Measurements from ENCODE around the gene SARDH.

SARDH gene

DNA sequence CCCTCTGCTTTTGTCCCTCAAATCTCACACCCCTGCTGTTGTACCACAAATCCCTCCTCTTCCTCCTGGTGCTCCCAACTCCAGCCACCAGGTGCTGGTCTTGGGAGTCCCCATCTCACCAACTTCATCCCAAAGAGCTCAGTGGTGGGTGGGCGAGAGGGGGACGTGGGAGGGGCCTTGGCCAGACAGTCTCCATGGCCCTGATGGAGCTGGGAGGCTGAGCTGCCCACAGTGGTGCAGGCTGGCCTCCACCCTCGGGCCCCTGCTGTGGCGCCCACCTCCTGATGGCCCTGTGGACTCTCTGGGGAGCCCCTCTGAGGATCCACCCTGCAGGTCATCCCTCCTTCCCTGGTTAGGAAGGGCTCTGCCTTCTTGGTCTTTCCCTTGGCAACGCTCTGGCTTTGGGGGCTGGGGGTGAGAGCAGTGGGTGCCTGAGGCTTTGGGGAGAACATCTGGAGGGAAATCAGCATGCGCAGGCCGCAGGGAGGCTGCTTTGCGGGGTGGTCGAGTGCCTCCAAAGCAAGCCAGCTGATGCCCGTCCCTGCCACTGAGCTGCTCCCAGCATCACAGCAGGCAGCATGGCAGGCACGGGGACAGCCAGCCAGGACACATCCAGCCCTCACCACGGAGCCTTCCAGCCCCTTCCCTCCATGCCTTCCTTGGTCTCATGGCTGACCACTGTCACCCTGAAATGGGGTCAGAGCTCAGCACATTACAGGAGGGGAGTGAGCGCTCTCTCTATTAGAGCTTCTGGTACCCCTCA lies 121.3 kb downstream of the SARDH start:
- Histone ChIP-seq H3K9me3 (ENCODE audit: control insufficient read depth, insufficient read depth, low read depth, low read length) (no peaks in the 10 kb centered on the region), H3K36me3 (ENCODE audit: control insufficient read depth in 2 of 2, insufficient read depth in 1 of 2, low read length in 2 of 2) (no peaks in the 10 kb centered on the region), H3K27ac (ENCODE audit: extremely low read depth, low read depth, low read length) (no peak overlapping the region), H3K4me1 (ENCODE audit: control insufficient read depth, insufficient read depth, low read length) (no peaks in the 10 kb centered on the region), H3K4me3 (ENCODE audit: low read depth, low read length) (no peak overlapping the region)
- CTCF ChIA-PET, result interaction anchor here (0.7 to 1.3 kb wide), 4 partner anchors 15 to 378 kb away, joined by 3 to 5 read pairs (median 4); no protein-coding TSS in a partner anchor
- POLR2A ChIA-PET, result interaction anchor here (0.6 kb wide), 1 partner anchor 41 kb away, joined by 3 read pairs; no protein-coding TSS in a partner anchor
- TF ChIP-seq ZNF600 (tag by site-specific recombination; IDR thresholded peaks at IDR 0.05) (no peak), KLF17 (tag by site-specific recombination; IDR thresholded peaks at IDR 0.05) (no peak), EGR2 (tag by site-specific recombination; IDR thresholded peaks at IDR 0.05; ENCODE audit: low read depth) (peak; percentile 64), ZFHX2 (tag by site-specific recombination; conservative IDR thresholded peaks at IDR 0.05) (0 out of 2 replicates have a peak, but pooled peaks have one; percentile 23), ZNF837 (tag by site-specific recombination; IDR thresholded peaks at IDR 0.05) (no peak)

GRCh38 chr9:133615606-133616188 lies 122.5 kb downstream of the SARDH start:
- no peaks in the 10 kb centered on the region for H3K36me3 ChIP-seq (ENCODE audit: control insufficient read depth in 2 of 2, insufficient read depth in 1 of 2, low read length in 2 of 2)

DNA sequence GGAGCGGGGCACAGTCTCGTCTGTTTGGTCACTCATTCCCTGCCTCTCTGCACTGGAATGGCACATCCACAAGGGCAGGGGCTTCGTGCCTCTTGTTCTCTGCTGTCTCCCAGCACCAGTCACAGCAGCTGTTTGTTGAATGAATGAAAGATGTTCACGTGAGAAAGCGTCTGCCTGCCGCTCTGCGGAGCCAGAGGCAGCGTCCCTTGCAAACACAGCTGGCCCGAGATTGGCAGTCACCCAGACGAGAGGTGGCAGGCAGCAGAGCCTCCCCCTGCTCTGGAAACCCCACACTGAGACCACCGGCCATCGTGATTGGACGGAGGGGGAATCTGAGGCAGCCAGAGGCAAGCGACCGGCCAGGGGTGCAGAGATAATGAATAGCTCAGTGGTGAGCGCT lies 123.0 kb downstream of the SARDH start:
- ChIA-PET CTCF (no interaction called here), POLR2A (no interaction called here)
- Histone ChIP-seq H3K4me1 (ENCODE audit: control insufficient read depth, insufficient read depth, low read length) (no peaks in the 10 kb centered on the region), H3K9me3 (ENCODE audit: control insufficient read depth, insufficient read depth, low read depth, low read length) (no peaks in the 10 kb centered on the region), H3K4me3 (ENCODE audit: low read depth, low read length) (no peak overlapping the region), H3K36me3 (ENCODE audit: control insufficient read depth in 2 of 2, insufficient read depth in 1 of 2, low read length in 2 of 2) (no peaks in the 10 kb centered on the region), H3K27ac (ENCODE audit: extremely low read depth, low read depth, low read length) (no peak overlapping the region)
- TF ChIP-seq ZNF132 (tag by site-specific recombination; IDR thresholded peaks at IDR 0.05; ENCODE audit: borderline replicate concordance) (no peak), ZNF571 (tag by site-specific recombination; IDR thresholded peaks at IDR 0.05) (no peak), OVOL3 (tag by site-specific recombination; IDR thresholded peaks at IDR 0.05) (no peak), PATZ1 (tag by site-specific recombination; IDR thresholded peaks at IDR 0.05) (no peak), ZNF114 (tag by site-specific recombination; IDR thresholded peaks at IDR 0.05) (no peak), WT1 (tag by site-specific recombination; IDR thresholded peaks at IDR 0.05) (no peak), ZNF621 (tag by site-specific recombination; IDR thresholded peaks at IDR 0.05) (no peak), ZNF561 (tag by site-specific recombination; IDR thresholded peaks at IDR 0.05; ENCODE audit: borderline replicate concordance) (no peak), ZNF341 (tag by site-specific recombination; IDR thresholded peaks at IDR 0.05; ENCODE audit: low read depth) (no peak), ZNF514 (tag by site-specific recombination; IDR thresholded peaks at IDR 0.05) (no peak), ZNF560 (tag by site-specific recombination; IDR thresholded peaks at IDR 0.05; ENCODE audit: borderline replicate concordance) (no peak), ZNF792 (tag by site-specific recombination; IDR thresholded peaks at IDR 0.05) (no peak)
- TF ChIP-seq, protein P1, sequence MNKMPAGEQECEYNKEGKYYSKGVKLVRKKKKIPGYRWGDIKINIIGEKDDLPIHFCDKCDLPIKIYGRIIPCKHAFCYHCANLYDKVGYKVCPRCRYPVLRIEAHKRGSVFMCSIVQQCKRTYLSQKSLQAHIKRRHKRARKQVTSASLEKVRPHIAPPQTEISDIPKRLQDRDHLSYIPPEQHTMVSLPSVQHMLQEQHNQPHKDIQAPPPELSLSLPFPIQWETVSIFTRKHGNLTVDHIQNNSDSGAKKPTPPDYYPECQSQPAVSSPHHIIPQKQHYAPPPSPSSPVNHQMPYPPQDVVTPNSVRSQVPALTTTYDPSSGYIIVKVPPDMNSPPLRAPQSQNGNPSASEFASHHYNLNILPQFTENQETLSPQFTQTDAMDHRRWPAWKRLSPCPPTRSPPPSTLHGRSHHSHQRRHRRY (tag by site-specific recombination; IDR thresholded peaks at IDR 0.05), result no peak
- TF ChIP-seq, protein P2, sequence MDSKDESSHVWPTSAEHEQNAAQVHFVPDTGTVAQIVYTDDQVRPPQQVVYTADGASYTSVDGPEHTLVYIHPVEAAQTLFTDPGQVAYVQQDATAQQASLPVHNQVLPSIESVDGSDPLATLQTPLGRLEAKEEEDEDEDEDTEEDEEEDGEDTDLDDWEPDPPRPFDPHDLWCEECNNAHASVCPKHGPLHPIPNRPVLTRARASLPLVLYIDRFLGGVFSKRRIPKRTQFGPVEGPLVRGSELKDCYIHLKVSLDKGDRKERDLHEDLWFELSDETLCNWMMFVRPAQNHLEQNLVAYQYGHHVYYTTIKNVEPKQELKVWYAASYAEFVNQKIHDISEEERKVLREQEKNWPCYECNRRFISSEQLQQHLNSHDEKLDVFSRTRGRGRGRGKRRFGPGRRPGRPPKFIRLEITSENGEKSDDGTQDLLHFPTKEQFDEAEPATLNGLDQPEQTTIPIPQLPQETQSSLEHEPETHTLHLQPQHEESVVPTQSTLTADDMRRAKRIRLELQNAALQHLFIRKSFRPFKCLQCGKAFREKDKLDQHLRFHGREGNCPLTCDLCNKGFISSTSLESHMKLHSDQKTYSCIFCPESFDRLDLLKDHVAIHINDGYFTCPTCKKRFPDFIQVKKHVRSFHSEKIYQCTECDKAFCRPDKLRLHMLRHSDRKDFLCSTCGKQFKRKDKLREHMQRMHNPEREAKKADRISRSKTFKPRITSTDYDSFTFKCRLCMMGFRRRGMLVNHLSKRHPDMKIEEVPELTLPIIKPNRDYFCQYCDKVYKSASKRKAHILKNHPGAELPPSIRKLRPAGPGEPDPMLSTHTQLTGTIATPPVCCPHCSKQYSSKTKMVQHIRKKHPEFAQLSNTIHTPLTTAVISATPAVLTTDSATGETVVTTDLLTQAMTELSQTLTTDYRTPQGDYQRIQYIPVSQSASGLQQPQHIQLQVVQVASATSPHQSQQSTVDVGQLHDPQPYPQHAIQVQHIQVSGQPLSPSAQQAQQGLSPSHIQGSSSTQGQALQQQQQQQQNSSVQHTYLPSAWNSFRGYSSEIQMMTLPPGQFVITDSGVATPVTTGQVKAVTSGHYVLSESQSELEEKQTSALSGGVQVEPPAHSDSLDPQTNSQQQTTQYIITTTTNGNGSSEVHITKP (tag by site-specific recombination; IDR thresholded peaks at IDR 0.05), result no peak

More at GRCh38 chr9:133615606-133616188, 122.5 kb downstream of the SARDH start:
- Histone ChIP-seq H3K4me3 (ENCODE audit: low read depth, low read length) (no peak overlapping the region), H3K4me1 (ENCODE audit: control insufficient read depth, insufficient read depth, low read length) (no peaks in the 10 kb centered on the region), H3K27ac (ENCODE audit: extremely low read depth, low read depth, low read length) (no peak overlapping the region), H3K9me3 (ENCODE audit: control insufficient read depth, insufficient read depth, low read depth, low read length) (no peaks in the 10 kb centered on the region)
- CTCF ChIA-PET, result no interaction called here
- TF ChIP-seq ZNF664 (tag by site-specific recombination; IDR thresholded peaks at IDR 0.05), result no peak
- TF ChIP-seq EGR2 (tag by site-specific recombination; IDR thresholded peaks at IDR 0.05; ENCODE audit: low read depth), result peak; percentile 69
- TF ChIP-seq ZFHX2 (tag by site-specific recombination; conservative IDR thresholded peaks at IDR 0.05), result peak; percentile 50
- peak; percentile 72 for TF ChIP-seq ZFP3 (tag by site-specific recombination; IDR thresholded peaks at IDR 0.05; ENCODE audit: low read depth)
- no peak for TF ChIP-seq ZBTB1 (tag by site-specific recombination; IDR thresholded peaks at IDR 0.05)
- POLR2A ChIA-PET, result no interaction called here

Measured in HEK293 (cell line).